ENCODE results near the gene GEMIN7. TPM values are rescaled to one million over a fixed set of nuclear protein-coding genes. Genes with fewer than 3 reads are reported as not detected.

Gene GEMIN7
- total RNA-seq, 1 experiment from 2014 or later = 46.0 TPM

DNA sequence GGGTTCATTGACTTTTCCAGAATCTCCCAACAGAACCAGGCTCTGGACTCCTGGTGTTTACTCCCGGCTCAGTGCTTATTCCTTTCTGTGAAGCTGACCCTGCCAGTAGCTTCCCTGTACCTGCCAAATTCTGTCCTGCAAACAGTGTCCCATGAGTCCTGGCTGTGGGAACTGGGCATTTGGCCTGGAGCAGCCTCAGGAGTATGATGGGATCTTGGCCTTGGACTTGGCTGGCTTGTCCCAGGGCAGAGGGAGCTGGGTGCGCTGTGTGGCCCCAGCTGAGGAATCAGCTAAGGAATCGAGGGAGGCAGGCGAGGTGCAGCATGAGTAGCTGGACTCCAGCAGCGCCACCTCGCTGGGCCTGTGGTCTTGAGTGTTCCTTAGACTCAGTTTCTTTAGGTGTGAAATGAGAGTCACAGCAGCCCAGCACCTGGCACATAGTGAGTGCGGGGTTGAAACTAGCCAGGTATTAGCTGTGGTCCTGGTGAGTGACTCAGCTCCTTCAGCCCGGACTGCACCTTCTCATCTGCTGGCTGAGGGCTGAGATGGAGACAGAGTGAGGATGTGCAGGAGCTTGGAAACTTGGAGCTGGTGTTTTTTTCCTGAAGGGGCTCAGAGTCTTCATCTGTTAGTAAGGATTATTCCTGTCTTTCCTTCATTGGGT lies 29.9 kb upstream of the GEMIN7 start:
- Histone ChIP-seq H3K4me2 (ENCODE audit: insufficient read depth, insufficient read length, low read length) (no peak overlapping the region), H3K56ac (ENCODE audit: insufficient read length, low read depth, low read length) (no peak overlapping the region), H3K23ac (ENCODE audit: insufficient read length, low read depth, low read length) (no peak overlapping the region), H3K18ac (ENCODE audit: insufficient read length, low read depth, low read length) (no peak overlapping the region), H4K8ac (replicated peaks; ENCODE audit: insufficient read length, low read depth, low read length) (no peak overlapping the region), H4K20me1 (ENCODE audit: control insufficient read depth, insufficient read depth, insufficient read length) (no peaks in the 10 kb centered on the region), H3K4me1 (ENCODE audit: insufficient read depth, low read length) (no peaks in the 10 kb centered on the region), H2BK5ac (ENCODE audit: insufficient read length, low read length) (no peak overlapping the region), H3K79me2 (ENCODE audit: insufficient read depth, low read length) (peaks cover 5% of the 10 kb centered on the region; the same call in 1 of the 2 replicates), H2BK12ac (ENCODE audit: insufficient read length, low read depth, low read length) (no peak overlapping the region), H2AK5ac (ENCODE audit: insufficient read length, low read length) (no peak overlapping the region), H3K23me2 (ENCODE audit: insufficient read length, low read depth, low read length, poor library complexity, severe bottlenecking) (no peaks in the 10 kb centered on the region), H2AFZ (ENCODE audit: low read length) (no peak overlapping the region), H3K14ac (ENCODE audit: insufficient read depth, low read length) (no peak overlapping the region), H2BK120ac (ENCODE audit: low read depth, low read length, poor library complexity, severe bottlenecking) (no peak overlapping the region), H4K5ac (ENCODE audit: insufficient read length, low read depth, low read length) (no peak overlapping the region), H3T11ph (ENCODE audit: low read length) (no peak overlapping the region), H3K79me1 (ENCODE audit: insufficient read depth, low read depth, low read length, poor library complexity, severe bottlenecking) (no peaks in the 10 kb centered on the region), H3K9me3 (ENCODE audit: control insufficient read depth, low read depth, low read length) (no peaks in the 10 kb centered on the region), H2BK15ac (ENCODE audit: low read depth, low read length) (no peak overlapping the region), H3K27me3 (ENCODE audit: insufficient read depth, low read length) (no peaks in the 10 kb centered on the region), H2BK20ac (ENCODE audit: low read depth, low read length, poor library complexity, severe bottlenecking) (no peak overlapping the region), H3K9ac (ENCODE audit: extremely low read depth, insufficient read length, low read length) (no peak overlapping the region), H3K27ac (ENCODE audit: insufficient read length, low read depth, low read length) (no peak overlapping the region), H3K4ac (ENCODE audit: low read depth, low read length) (no peak overlapping the region), H4K91ac (ENCODE audit: insufficient read length, low read depth, low read length) (no peak overlapping the region)
- Mint-ChIP-seq H3K4me3 (no peak overlapping the region; a peak in 1 of 5 replicates), H3K4me1 (no peaks in the 10 kb centered on the region; a peak in 2 of 4 replicates), H3K9me3 (no peaks in the 10 kb centered on the region; a peak in 1 of 5 replicates), H3K27me3 (ENCODE audit: low read depth) (no peaks in the 10 kb centered on the region), H3K36me3 (ENCODE audit: insufficient read depth in 1 of 3, low read depth in 3 of 3) (peaks cover 20 to 53% (median 50%) of the 10 kb centered on the region in 3 experiments; a peak in 6 of 7 replicates), H3K27ac (peak overlapping the region; percentile 52 to 94 (median 73); a peak in 5 of 7 replicates)
- TF ChIP-seq, protein P1, sequence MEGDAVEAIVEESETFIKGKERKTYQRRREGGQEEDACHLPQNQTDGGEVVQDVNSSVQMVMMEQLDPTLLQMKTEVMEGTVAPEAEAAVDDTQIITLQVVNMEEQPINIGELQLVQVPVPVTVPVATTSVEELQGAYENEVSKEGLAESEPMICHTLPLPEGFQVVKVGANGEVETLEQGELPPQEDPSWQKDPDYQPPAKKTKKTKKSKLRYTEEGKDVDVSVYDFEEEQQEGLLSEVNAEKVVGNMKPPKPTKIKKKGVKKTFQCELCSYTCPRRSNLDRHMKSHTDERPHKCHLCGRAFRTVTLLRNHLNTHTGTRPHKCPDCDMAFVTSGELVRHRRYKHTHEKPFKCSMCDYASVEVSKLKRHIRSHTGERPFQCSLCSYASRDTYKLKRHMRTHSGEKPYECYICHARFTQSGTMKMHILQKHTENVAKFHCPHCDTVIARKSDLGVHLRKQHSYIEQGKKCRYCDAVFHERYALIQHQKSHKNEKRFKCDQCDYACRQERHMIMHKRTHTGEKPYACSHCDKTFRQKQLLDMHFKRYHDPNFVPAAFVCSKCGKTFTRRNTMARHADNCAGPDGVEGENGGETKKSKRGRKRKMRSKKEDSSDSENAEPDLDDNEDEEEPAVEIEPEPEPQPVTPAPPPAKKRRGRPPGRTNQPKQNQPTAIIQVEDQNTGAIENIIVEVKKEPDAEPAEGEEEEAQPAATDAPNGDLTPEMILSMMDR (conservative IDR thresholded peaks at IDR 0.05) = no peak
- no CpG with 5 or more reads among the region's 8 CpGs for WGBS (ENCODE audit: extremely low coverage, insufficient read length, low lambda C conversion rate)
- no peak for DNase-seq

Measured in H9 (cell line).